Lung (tissue), 12 donors: ENCODE data around the gene PPP1R9B. TPM values are rescaled to one million over a fixed set of nuclear protein-coding genes. Genes with fewer than 3 reads are reported as not detected.

Experiments used
- ATAC-seq: fragments of 200-7000 bp; cut with Tn5 transposase; one replicate; pipeline ENCODE4 v1.9.1; 2020; ENCODE audit warnings: moderate number of reproducible peaks; ENCODE audit not compliant: insufficient read depth, low FRiP score
- DNase-seq, 3 donors: peaks; one replicate each; pipeline ENCODE4 v3.0.0-alpha.2; 2013 to 2017
- H3K27ac ChIP-seq, 2 donors: one replicate each; pipeline ENCODE4 v1.5.1; 2013; ENCODE audit warnings: mild to moderate bottlenecking in 2 of 2, moderate library complexity in 2 of 2, control low read depth in 1 of 2, inconsistent platforms in 1 of 2, low read depth in 1 of 2, low read length in 1 of 2
- H3K27me3 ChIP-seq, 3 donors: one replicate each; pipeline ENCODE4 v1.5.1; 2013; ENCODE audit warnings: low read length in 2 of 3; ENCODE audit not compliant: control insufficient read depth in 3 of 3, insufficient read depth in 3 of 3
- H3K36me3 ChIP-seq, 4 donors: one replicate each; pipeline ENCODE4 v1.5.1; 2013; ENCODE audit warnings: low read length in 4 of 4, mild to moderate bottlenecking in 1 of 4, moderate library complexity in 1 of 4; ENCODE audit not compliant: control insufficient read depth in 4 of 4, insufficient read depth in 4 of 4
- H3K4me1 ChIP-seq, 5 donors: one replicate each; pipeline ENCODE4 v1.5.1; 2013; ENCODE audit warnings: low read length in 5 of 5, mild to moderate bottlenecking in 2 of 5, moderate library complexity in 1 of 5; ENCODE audit not compliant: control insufficient read depth in 5 of 5, insufficient read depth in 5 of 5
- H3K4me3 ChIP-seq: one replicate; pipeline ENCODE4 v1.5.1; 2013; ENCODE audit warnings: mild to moderate bottlenecking, control low read depth, moderate library complexity
- H3K9ac ChIP-seq, 2 donors: one replicate each; pipeline ENCODE4 v1.5.1; 2013; ENCODE audit warnings: low read length in 2 of 2, control low read depth in 1 of 2; ENCODE audit not compliant: insufficient read depth in 1 of 2
- H3K9me3 ChIP-seq, 4 donors: one replicate each; pipeline ENCODE4 v1.5.1; 2013; ENCODE audit warnings: low read length in 3 of 4, mild to moderate bottlenecking in 1 of 4, moderate library complexity in 1 of 4; ENCODE audit not compliant: control insufficient read depth in 4 of 4, insufficient read depth in 3 of 4
- CTCF ChIP-seq: IDR thresholded peaks from 2 replicates; pipeline ENCODE4 v1.5.1; 2012; ENCODE audit warnings: mild to moderate bottlenecking; ENCODE audit errors: control extremely low read depth, extremely low read depth
- WGBS, 2 donors: extraction: QIAGEN DNeasy Blood & Tissue Kit; methylation state at CpG; one replicate each; pipeline ENCODE4 v1.1.7; 2013; 5-methylcytosine and 5-hydroxymethylcytosine counted together
- polyA plus RNA-seq, 2 donors: library from polyadenylated mRNA; stranded (reverse); fragments of 200-250 nt; gene quantifications; one replicate each; pipeline ENCODE4 v1.2.1, GENCODE V29; 2013
- total RNA-seq, 2 donors: library from RNA; depleted of rRNA in 1 of 2; stranded (reverse); fragments of >200 nt in 1 of 2; gene quantifications; one replicate each; pipeline ENCODE4 v1.2.1, GENCODE V29; 2014 to 2021
- donor health status: control.
- donor health status: control.
- donor health status: Bipolar disorder and iron deficiency.
- donor health status: healthy.
- donor health status: DM: yes; HTN: yes; CAD: no.

The PPP1R9B gene
- total and polyA plus RNA-seq, 4 donors, result 31.7 to 77.4 (median 49.8) TPM

GRCh38 chr17:50184064-50184463 lies 33.6 kb upstream of the PPP1R9B start:
- Histone ChIP-seq H3K27ac (no peak overlapping the region), H3K4me1 (peaks cover 0 to 14% (median 2%) of the 10 kb centered on the region in 5 donors), H3K36me3 (peaks cover 0 to 34% (median 17%) of the 10 kb centered on the region in 4 donors), H3K9me3 (no peaks in the 10 kb centered on the region), H3K9ac (no peak overlapping the region), H3K27me3 (no peaks in the 10 kb centered on the region), H3K4me3 (no peak overlapping the region)
- TF ChIP-seq CTCF, result no peak
- DNase-seq (no peak), ATAC-seq (no peak)
- WGBS, 2 donors, result 35 to 62% methylated on average over 8 of the region's 8 CpGs

- no peak overlapping the region for H3K27ac ChIP-seq
- no peak for ATAC-seq
Measured at GRCh38 chr17:50183421-50183994, 33.0 kb upstream of the PPP1R9B start.

DNA sequence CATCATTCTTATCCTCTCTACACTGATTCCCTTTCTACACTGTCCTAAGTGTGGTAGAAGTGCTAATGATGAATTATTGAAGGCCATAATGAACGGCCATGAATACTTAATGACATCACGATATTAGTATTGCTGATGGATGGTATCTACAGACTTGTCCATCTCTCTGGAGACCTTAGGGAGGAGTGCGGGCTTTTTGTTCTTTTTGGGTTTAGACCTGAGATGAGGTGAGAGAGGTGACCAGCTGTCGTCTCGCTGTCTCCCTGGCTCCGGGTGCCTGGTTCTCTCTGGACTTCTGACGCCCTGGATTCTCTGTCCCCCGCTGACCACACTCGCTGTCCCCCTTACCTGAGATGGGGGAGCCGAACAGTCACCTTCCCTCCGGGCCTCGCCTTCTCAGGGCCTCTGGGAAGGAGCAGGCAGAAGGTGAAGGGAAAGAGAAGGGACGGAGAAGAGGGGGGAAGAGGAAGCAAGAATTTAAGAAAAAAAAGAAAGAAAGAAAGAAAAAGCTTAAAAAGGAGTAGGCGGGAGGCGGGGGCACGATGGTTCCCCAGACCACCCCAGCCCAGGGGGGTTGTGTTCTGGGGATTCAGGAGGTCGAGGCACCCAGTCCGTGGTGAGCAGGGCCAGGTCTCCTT lies 32.4 kb upstream of the PPP1R9B start:
- ATAC-seq, result no peak
- H3K36me3 ChIP-seq, result peaks cover 0 to 22% (median 11%) of the 10 kb centered on the region in 4 donors
- WGBS, 2 donors, result 86 to 87% methylated on average over 18 of the region's 18 CpGs
- DNase-seq, result no peak
- no peak overlapping the region for H3K4me3 ChIP-seq
- no peaks in the 10 kb centered on the region for H3K9me3 ChIP-seq
- no peak for TF ChIP-seq CTCF
- no peak overlapping the region for H3K27ac ChIP-seq
- H3K27me3 ChIP-seq, result no peaks in the 10 kb centered on the region
- no peak overlapping the region for H3K9ac ChIP-seq
- H3K4me1 ChIP-seq, result peaks cover 0 to 18% (median 5%) of the 10 kb centered on the region in 5 donors

More at GRCh38 chr17:50183421-50183994, 33.0 kb upstream of the PPP1R9B start:
- H3K27me3 ChIP-seq, result no peaks in the 10 kb centered on the region
- no peak for DNase-seq
- TF ChIP-seq CTCF, result no peak
- H3K4me3 ChIP-seq, result no peak overlapping the region
- peaks cover 0 to 28% (median 14%) of the 10 kb centered on the region in 4 donors for H3K36me3 ChIP-seq
- H3K4me1 ChIP-seq, result peaks cover 0 to 16% (median 2%) of the 10 kb centered on the region in 5 donors
- no peaks in the 10 kb centered on the region for H3K9me3 ChIP-seq
- no peak overlapping the region for H3K9ac ChIP-seq
- 48 to 60% methylated on average over 12 of the region's 12 CpGs for WGBS, 2 donors
